Thyroid gland (tissue), 4 donors: Measurements from ENCODE around the gene SNAP29.

Source experiments
- CTCF ChIP-seq, 6 experiments: fragments of 200-600 bp in 3 of 6; fragments of 450-650 bp in 3 of 6; sonication (generic) in 3 of 6; IDR thresholded peaks; one replicate each; pipeline ENCODE4 v1.5.1; 2016 to 2019; ENCODE audit warnings: antibody characterized with exemption in 6 of 6, mild to moderate bottlenecking in 2 of 6, inconsistent platforms in 1 of 6, moderate library complexity in 1 of 6
- POLR2A ChIP-seq, 2 donors: fragments of 450-650 bp; IDR thresholded peaks; one replicate each; pipeline ENCODE4 v1.6.1; 2017; ENCODE audit warnings: antibody characterized with exemption in 2 of 2, mild to moderate bottlenecking in 2 of 2, moderate library complexity in 1 of 2

- TF ChIP-seq CTCF (IDR thresholded peaks at IDR 0.05) (no peak), POLR2A (IDR thresholded peaks at IDR 0.05) (no peak)
Measured at GRCh38 chr22:20887375-20887774, 28.6 kb downstream of the SNAP29 start.
